Sigmoid colon (tissue), 4 donors: ENCODE data around the gene CCDC171.

ENCODE experiments used
- CTCF ChIP-seq, 4 experiments: fragments of 450-650 bp in 3 of 4; fragments of 200-600 bp in 1 of 4; IDR thresholded peaks; one replicate each; pipeline ENCODE4 v1.5.1; 2016 to 2019; ENCODE audit warnings: antibody characterized with exemption in 4 of 4, mild to moderate bottlenecking in 3 of 4, moderate library complexity in 2 of 4
- EP300 ChIP-seq, 4 donors: sonication (generic); formaldehyde crosslinking; IDR thresholded peaks; one replicate each; pipeline ENCODE4 v1.6.1; 2017; ENCODE audit warnings: antibody characterized with exemption in 4 of 4

DNA sequence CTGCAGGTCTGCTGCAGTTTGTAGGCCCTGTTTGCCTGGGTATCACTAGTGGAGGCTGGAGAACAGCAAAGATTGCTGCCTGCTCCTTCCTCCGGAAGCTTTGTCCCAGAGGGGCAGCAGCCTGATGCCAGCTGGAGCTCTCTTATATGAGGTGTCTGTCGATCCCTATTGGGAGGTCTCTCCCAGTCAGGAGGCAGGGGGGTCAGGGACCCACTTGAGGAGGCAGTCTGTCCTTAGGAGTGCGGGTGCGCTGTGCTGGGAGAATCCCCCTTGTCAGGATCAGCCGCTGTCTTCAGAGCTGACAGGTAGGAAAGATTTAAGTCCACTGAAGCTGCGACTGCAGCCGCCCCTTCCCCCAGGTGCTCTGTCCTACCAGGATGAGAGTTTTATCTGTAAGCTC is 64.9 kb downstream of the CCDC171 start:
- TF ChIP-seq CTCF (IDR thresholded peaks at IDR 0.05) (no peak), EP300 (IDR thresholded peaks at IDR 0.05) (no peak)
